HG03280 (cell line): Measurements from ENCODE around the gene MBD2.
A peak's percentile ranks its signal among the peaks of the same experiment; 100 is the strongest.

Experiments
- ATAC-seq: cut with Tn5 transposase; IDR thresholded peaks from one replicate; pipeline ENCODE4 v1.9.1; 2021; ENCODE audit warnings: mild to moderate bottlenecking, moderate library complexity; ENCODE audit not compliant: unreplicated experiment

MBD2 gene

DNA sequence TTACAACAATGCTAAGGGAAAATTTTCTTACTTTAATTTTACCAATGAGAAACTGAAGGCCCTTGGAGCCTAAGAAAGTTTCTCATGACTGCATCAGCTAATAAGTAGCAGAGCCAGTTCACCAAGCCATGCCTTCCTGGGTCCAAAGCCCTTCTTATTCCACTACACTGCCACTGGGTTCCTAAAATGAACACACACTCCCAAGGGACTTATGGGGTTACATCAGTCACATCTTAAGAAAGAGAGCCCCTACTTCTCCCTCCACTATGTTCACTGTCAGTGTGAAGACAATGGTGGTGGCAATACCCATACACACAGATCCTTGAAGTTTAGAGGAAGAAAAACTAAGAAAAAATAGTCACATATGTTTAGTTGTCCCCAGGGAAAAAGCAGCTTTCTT lies 20.6 kb downstream of the MBD2 start:
- ATAC-seq, result no peak

- no peak for ATAC-seq
Observed at GRCh38 chr18:54202851-54203250, 21.6 kb downstream of the MBD2 start.

DNA sequence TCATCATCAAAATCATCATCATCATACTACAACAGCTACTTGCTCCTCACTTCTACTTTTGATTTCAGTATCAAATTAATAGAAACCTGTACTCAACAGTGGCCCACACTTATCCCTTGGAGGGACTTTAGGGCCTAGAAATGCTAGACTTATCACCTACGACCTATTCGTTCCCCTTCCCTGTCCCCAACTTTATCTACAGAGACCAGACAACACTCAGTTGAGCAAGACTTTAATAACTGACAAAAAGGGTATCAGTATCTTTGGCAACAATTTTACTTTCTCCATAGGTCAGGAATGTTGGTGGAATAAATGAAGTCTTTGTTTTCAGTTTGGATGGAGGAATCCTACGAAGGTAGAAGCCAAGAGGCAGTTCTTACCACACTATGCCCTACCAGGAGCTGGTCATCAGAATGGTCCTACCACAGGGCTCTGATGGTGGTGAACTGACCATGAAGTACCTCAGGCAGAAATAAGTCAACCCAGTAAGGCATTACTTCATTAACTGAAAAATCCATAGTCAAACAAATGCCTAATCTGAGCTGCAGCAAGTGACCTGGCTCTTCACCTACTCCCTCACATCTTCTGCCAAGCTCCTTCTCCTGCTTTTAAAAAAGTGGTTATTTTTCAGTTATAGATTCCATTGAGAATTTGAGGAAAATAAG lies 26.6 kb downstream of the MBD2 start:
- no peak for ATAC-seq

- no peak for ATAC-seq
Observed at GRCh38 chr18:54193786-54194185, 30.7 kb downstream of the MBD2 start.

- no peak for ATAC-seq
Observed at GRCh38 chr18:54192900-54193299, 31.6 kb downstream of the MBD2 start.

GRCh38 chr18:54192415-54192814 lies 32.1 kb downstream of the MBD2 start:
- no peak for ATAC-seq

DNA sequence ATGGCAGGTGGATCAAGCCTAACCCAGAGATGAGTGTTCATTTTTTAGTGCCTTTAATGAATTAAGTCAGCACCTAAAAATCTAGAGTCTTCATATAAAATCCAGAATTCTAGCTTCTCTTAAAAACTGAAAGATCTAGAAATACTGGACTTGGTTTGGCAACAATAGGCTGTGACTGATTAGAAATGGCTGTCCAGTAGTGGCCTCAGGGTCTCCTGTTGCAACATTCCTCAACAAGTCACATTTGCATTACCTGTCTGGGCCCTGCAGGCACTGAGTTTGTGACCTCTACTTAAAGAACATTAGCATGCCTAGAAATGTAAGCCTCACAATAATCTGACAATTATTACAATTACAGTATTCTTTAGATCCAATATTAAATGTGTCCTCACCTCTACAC lies 33.1 kb downstream of the MBD2 start:
- ATAC-seq, result no peak

GRCh38 chr18:54187372-54187771 lies 37.1 kb downstream of the MBD2 start:
- ATAC-seq, result no peak

GRCh38 chr18:54184836-54185235 lies 39.6 kb downstream of the MBD2 start:
- ATAC-seq, result no peak

GRCh38 chr18:54183390-54183789 lies 41.1 kb downstream of the MBD2 start:
- no peak for ATAC-seq

DNA sequence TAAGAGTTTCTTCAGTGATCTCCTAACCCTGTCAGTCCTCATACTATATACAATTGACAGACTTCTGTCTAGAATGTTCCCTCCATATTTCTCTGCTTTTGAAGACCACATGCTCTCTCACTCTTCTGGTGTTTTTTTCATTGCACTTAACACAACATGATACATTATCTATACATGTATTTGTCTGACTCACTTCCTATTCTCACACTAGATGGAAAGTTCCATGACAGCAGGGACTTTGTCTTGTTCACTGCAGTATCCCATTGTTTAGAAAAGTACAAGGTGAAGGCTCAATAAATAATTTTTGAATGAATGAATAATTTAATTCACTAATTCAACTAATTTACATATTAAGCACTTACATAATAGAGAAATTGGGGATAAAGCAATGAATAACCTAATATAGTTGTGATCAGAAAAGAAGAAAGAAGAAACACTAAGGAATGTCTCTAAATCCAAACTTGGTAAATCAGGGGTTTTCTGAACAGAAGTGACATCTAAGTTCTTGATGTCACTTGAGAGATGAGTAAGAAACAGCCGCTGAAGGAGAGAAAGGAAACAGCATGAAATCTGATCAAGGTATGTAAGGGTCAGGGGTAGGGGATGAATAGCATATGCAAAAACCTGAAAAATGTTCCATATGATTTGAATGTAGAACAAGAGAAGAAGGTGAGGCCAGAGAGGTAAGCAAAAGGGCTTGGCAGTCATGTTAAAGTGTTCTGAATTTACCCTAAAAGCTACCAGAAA lies 42.4 kb downstream of the MBD2 start:
- no peak for ATAC-seq

DNA sequence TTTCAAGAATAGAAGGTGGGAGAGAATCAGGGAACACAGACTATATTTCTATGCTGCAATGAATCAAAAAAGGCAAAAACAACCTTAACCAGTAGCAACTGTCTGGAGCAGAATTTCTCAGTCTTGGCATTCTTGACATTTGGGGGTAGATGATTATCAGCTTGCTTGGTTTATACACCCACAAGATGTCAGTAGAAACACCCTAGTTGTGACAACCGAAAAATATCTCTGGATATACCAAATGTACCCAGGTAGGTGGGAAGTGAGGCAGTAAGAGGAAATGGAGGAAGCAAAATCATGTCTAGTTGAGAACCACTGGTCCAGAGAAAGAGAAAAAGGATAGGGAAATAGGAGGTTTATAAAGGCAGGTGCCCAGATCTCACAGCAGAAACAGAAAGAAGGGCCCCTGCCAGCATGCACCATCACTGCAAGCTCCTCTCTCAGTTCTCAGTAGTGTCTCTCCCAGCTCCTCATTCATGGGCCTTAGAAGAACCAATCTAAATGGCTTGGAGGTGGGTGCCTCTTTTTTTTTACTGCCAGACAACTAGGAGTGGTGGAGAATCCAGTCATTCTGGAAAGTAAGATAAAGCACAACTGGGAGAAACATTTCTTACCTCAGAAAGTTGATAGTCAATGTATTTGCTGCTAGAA lies 50.4 kb downstream of the MBD2 start:
- ATAC-seq, result peak; percentile 73

DNA sequence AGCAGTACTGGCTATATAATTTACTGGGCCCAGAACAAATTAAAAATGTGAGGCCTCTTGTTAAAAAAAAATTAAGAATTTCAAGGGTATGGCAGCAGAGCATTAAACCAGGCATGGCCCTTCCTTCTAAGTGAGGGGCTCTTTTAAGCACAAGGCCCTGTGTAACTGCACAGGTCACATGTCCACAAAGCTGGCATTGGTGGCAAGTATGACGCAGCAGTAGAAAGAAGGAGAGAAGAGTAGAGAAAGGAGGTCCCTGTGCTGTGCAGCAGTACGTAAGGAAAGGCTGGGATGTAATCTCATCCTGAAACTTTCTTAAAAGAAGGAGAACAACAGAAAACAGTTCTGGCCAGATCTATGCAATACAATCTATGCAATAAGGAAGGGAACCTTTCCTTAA lies 51.2 kb downstream of the MBD2 start:
- no peak for ATAC-seq

- ATAC-seq, result no peak
Observed at GRCh38 chr18:54169431-54170403, 54.8 kb downstream of the MBD2 start.

DNA sequence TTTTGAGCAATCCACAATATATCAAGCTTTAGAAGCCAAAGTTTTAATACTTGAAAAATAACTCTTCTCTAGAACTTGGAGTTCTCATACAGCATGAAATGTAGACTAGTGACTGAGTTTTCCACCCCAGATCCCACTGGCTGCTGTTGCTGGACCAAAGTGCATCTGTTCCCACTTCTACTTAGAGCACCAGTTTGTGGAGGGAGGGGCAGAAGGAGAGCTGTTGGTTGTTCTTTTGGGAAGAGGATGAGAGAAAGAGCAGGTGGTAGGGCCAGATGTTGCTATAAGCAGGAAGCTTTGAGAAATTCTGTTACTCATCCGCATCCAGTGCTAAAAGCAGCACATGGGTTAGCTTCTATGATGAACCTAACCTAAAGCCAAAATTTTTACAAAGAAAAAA lies 59.0 kb downstream of the MBD2 start:
- no peak for ATAC-seq

GRCh38 chr18:54163453-54163852 lies 61.0 kb downstream of the MBD2 start:
- ATAC-seq, result no peak

GRCh38 chr18:54162431-54162830 lies 62.0 kb downstream of the MBD2 start:
- no peak for ATAC-seq

- no peak for ATAC-seq
Observed at GRCh38 chr18:54161267-54161666, 63.2 kb downstream of the MBD2 start.

GRCh38 chr18:54159906-54160305 lies 64.6 kb downstream of the MBD2 start:
- no peak for ATAC-seq

GRCh38 chr18:54157646-54158385 lies 66.7 kb downstream of the MBD2 start:
- no peak for ATAC-seq
